ENCODE results near the gene DDX27. TPM values are rescaled to one million over a fixed set of nuclear protein-coding genes. Genes with fewer than 3 reads are reported as not detected.

Gene DDX27
- total and polyA plus RNA-seq, 9 of the 15 experiments (the other 6 are each of a cell fraction or from before 2014, with no cell fraction given): 17.9 to 79.3 (median 57.0) TPM

DNA sequence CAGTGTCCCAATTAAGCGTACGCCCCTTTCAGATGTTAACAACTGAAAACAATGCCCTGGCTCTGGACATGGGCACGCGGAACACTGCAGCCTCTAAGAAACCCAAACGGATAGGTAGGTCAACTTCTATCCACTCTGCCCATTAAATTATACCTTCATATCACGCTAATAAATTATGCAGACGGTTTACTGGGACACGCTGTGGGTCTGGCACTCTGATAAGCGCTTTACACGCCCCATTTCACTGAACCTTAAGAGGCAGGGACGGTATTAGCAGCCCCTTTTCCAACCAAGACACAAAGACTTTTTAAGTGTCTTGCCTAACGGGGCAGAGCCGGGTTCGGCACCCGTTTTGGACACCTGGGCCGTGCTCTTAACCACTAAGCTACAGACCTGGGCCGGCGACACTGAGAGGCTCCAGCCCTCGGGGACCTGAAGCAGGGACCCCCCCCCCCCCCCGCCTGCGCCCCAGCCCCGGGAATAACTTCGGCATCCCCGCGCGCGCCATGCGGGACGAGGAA lies 31.8 kb upstream of the DDX27 start:
- H3K4me1 ChIP-seq (replicated peaks in 1 of 2; ENCODE audit: control insufficient read depth in 2 of 2, insufficient read depth in 2 of 2, low read length in 2 of 2): peaks cover 21 to 22% of the 10 kb centered on the region in 2 experiments
- DNase-seq (ENCODE audit: extremely low read depth in 1 of 4, low spot score in 3 of 4) (peak in 2 of 4 experiments; percentile 33 to 67), FAIRE-seq (no peak), ATAC-seq (peak; percentile 32)
- no peaks in the 10 kb centered on the region for H3K27me3 ChIP-seq (ENCODE audit: control insufficient read depth in 2 of 2, insufficient read depth in 2 of 2, low read length in 2 of 2)
- peak overlapping the region; percentile 97 for H3K4me2 ChIP-seq (ENCODE audit: insufficient read depth, low read length)
- H3K36me3 ChIP-seq (ENCODE audit: control insufficient read depth, insufficient read depth, low read length): peaks cover 13% of the 10 kb centered on the region; the same call in 1 of the 3 replicates
- WGBS (ENCODE audit: insufficient coverage, low coverage, missing lambda C conversion rate): under 1% methylated on average over 23 of the region's 29 CpGs
- H3K27ac ChIP-seq (ENCODE audit: extremely low read depth, low read depth, low read length): peak overlapping the region; percentile 90
- intact Hi-C loops (cut with micrococcal nuclease) (loop anchor here (5.0 kb wide), 2 partner anchors 90 to 265 kb away; partner anchors contain the start of genes ARFGEF2 and ZNFX1), in situ Hi-C loops (cut with MboI) (no loop called here)
- H3K9me1 ChIP-seq (ENCODE audit: control insufficient read depth, insufficient read depth, low read length): no peaks in the 10 kb centered on the region
- ChIA-PET POLR2A (interaction anchor here (0.6 to 1.8 kb wide), 6 partner anchors 10 to 402 kb away, joined by 3 to 9 read pairs (median 3); no protein-coding TSS in a partner anchor), CTCF (ENCODE audit: low intra/inter-chr PET ratio) (interaction anchor here (0.6 kb wide), 1 partner anchor 140 kb away, joined by 3 read pairs; no protein-coding TSS in a partner anchor)
- H3K79me2 ChIP-seq (ENCODE audit: control insufficient read depth, insufficient read depth, low read length): peaks cover 56% of the 10 kb centered on the region
- peak overlapping the region; percentile 72 to 94 for H3K9ac ChIP-seq (ENCODE audit: insufficient read depth in 1 of 2, low read depth in 2 of 2, low read length in 2 of 2)
- H4K20me1 ChIP-seq (replicated peaks; ENCODE audit: control insufficient read depth, insufficient read depth, low read length): peaks cover 12% of the 10 kb centered on the region
- BruUV-seq (replicated peaks): no TSS peak
- H3K4me3 ChIP-seq: peak overlapping the region; percentile 88
- H2AFZ ChIP-seq (ENCODE audit: low read depth, low read length): no peak overlapping the region
- H3K9me3 ChIP-seq (replicated peaks; ENCODE audit: control insufficient read depth, insufficient read depth, low read depth, low read length): 0 out of 2 replicates have a peak, but pooled peaks cover 2% of the 10 kb centered on the region
- no peak for TF ChIP-seq SLC30A9 (CRISPR knock-in tag; IDR thresholded peaks at IDR 0.05)
- no peak for TF ChIP-seq TEAD1 (CRISPR knock-in tag; IDR thresholded peaks at IDR 0.05)
- TF ChIP-seq, protein P1, sequence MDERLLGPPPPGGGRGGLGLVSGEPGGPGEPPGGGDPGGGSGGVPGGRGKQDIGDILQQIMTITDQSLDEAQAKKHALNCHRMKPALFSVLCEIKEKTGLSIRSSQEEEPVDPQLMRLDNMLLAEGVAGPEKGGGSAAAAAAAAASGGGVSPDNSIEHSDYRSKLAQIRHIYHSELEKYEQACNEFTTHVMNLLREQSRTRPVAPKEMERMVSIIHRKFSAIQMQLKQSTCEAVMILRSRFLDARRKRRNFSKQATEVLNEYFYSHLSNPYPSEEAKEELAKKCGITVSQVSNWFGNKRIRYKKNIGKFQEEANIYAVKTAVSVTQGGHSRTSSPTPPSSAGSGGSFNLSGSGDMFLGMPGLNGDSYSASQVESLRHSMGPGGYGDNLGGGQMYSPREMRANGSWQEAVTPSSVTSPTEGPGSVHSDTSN (CRISPR knock-in tag; IDR thresholded peaks at IDR 0.05; ENCODE audit: low read depth): no peak
- TF ChIP-seq, protein P1 (tag; conservative IDR thresholded peaks at IDR 0.05; ENCODE audit: low read depth): peak; percentile 57; the same call in 1 of the 2 replicates
- peak; percentile 6; the same call in 1 of the 2 replicates for TF ChIP-seq EP300 (IDR thresholded peaks at IDR 0.05; ENCODE audit: low read length)
- TF ChIP-seq, protein P2, sequence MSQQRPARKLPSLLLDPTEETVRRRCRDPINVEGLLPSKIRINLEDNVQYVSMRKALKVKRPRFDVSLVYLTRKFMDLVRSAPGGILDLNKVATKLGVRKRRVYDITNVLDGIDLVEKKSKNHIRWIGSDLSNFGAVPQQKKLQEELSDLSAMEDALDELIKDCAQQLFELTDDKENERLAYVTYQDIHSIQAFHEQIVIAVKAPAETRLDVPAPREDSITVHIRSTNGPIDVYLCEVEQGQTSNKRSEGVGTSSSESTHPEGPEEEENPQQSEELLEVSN (IDR thresholded peaks at IDR 0.05; ENCODE audit: borderline replicate concordance in 1 of 2, extremely low read depth in 1 of 2, insufficient read depth in 1 of 2, insufficient read length in 1 of 2, low read depth in 1 of 2, low read length in 1 of 2, poor library complexity in 1 of 2, severe bottlenecking in 1 of 2): no peak
- TF ChIP-seq MEIS2 (IDR thresholded peaks at IDR 0.05; ENCODE audit: partially characterized antibody): peak; percentile 89
- TF ChIP-seq ZFX (CRISPR knock-in tag; IDR thresholded peaks at IDR 0.05): no peak
- TF ChIP-seq, protein P3, sequence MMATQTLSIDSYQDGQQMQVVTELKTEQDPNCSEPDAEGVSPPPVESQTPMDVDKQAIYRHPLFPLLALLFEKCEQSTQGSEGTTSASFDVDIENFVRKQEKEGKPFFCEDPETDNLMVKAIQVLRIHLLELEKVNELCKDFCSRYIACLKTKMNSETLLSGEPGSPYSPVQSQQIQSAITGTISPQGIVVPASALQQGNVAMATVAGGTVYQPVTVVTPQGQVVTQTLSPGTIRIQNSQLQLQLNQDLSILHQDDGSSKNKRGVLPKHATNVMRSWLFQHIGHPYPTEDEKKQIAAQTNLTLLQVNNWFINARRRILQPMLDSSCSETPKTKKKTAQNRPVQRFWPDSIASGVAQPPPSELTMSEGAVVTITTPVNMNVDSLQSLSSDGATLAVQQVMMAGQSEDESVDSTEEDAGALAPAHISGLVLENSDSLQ (IDR thresholded peaks at IDR 0.05): peak; percentile 65; the same call in 1 of the 2 replicates
- 0 out of 2 replicates have a peak, but pooled peaks have one; percentile 24 for TF ChIP-seq GABPB1 (CRISPR knock-in tag; IDR thresholded peaks at IDR 0.05)
- no peak for TF ChIP-seq ZNF780A (CRISPR knock-in tag; IDR thresholded peaks at IDR 0.05)
- peak; percentile 58 for TF ChIP-seq TCF3 (CRISPR knock-in tag; IDR thresholded peaks at IDR 0.05)
- TF ChIP-seq CTBP1 (IDR thresholded peaks at IDR 0.05; ENCODE audit: borderline replicate concordance): peak; percentile 6; the same call in 1 of the 2 replicates
- TF ChIP-seq BRD9 (IDR thresholded peaks at IDR 0.05; ENCODE audit: low read depth, partially characterized antibody): no peak
- no peak for TF ChIP-seq SPI1 (IDR thresholded peaks at IDR 0.05; ENCODE audit: borderline replicate concordance, low read depth, low read length)
- TF ChIP-seq HEY1 (CRISPR knock-in tag; IDR thresholded peaks at IDR 0.05; ENCODE audit: borderline replicate concordance): no peak
- no peak for TF ChIP-seq CREB1 (IDR thresholded peaks at IDR 0.05)
- no peak for TF ChIP-seq CREB1 (CRISPR knock-in tag; IDR thresholded peaks at IDR 0.05)
- TF ChIP-seq ZNF384 (IDR thresholded peaks at IDR 0.05; ENCODE audit: low read depth, low read length): no peak
